Astrocyte (in vitro differentiated cells and primary cell): ENCODE measurements around the gene PLEKHM3. TPM values are rescaled to one million over a fixed set of nuclear protein-coding genes. Genes with fewer than 3 reads are reported as not detected.

Source experiments
- DNase-seq: peaks from one replicate; pipeline ENCODE4 v3.0.0-alpha.2; 2010; ENCODE audit warnings: low read depth
- FAIRE-seq: peaks from 2 replicates; lab custom pipeline; 2011; peaks lifted over from hg19 to GRCh38; lab: Jason Lieb, UNC
- H2AFZ ChIP-seq: 2 replicates; pipeline ENCODE4 v1.6.0; 2012; ENCODE audit warnings: low read depth, low read length, inconsistent platforms
- H3K27ac ChIP-seq: 2 replicates; pipeline ENCODE4 v1.5.1; 2011; ENCODE audit warnings: low read depth, low read length, inconsistent platforms
- H3K27me3 ChIP-seq: 2 replicates; pipeline ENCODE4 v1.6.0; 2011; ENCODE audit warnings: low read length, inconsistent platforms; ENCODE audit not compliant: insufficient read depth
- H3K36me3 ChIP-seq: 2 replicates; pipeline ENCODE4 v1.5.1; 2011; ENCODE audit warnings: low read length, inconsistent platforms; ENCODE audit not compliant: insufficient read depth
- H3K4me1 ChIP-seq: 2 replicates; pipeline ENCODE4 v1.5.1; 2011; ENCODE audit warnings: low read length, inconsistent platforms; ENCODE audit not compliant: insufficient read depth
- H3K4me2 ChIP-seq: 2 replicates; pipeline ENCODE4 v1.6.0; 2012; ENCODE audit warnings: low read length, inconsistent platforms
- H3K4me3 ChIP-seq: 2 replicates; pipeline ENCODE4 v1.5.1; 2011; ENCODE audit warnings: low read depth, mild to moderate bottlenecking, low read length, inconsistent platforms; ENCODE audit not compliant: insufficient read depth
- H3K79me2 ChIP-seq: 2 replicates; pipeline ENCODE4 v1.6.0; 2012; ENCODE audit warnings: mild to moderate bottlenecking, low read length, inconsistent platforms; ENCODE audit not compliant: insufficient read depth
- H3K9ac ChIP-seq: 2 replicates; pipeline ENCODE4 v1.6.0; 2012; ENCODE audit warnings: mild to moderate bottlenecking, low read length, inconsistent platforms
- H3K9me3 ChIP-seq: 2 replicates; pipeline ENCODE4 v1.5.1; 2012; ENCODE audit warnings: low read depth, mild to moderate bottlenecking, low read length, inconsistent platforms; ENCODE audit not compliant: insufficient read depth
- H4K20me1 ChIP-seq: 2 replicates; pipeline ENCODE4 v1.6.0; 2012; ENCODE audit warnings: low read length, inconsistent platforms; ENCODE audit not compliant: insufficient read depth
- H3K27ac Mint-ChIP-seq: one replicate; pipeline ENCODE4 v1.8.0; 2021; ENCODE audit warnings: mild to moderate bottlenecking, mixed read lengths; ENCODE audit not compliant: unreplicated experiment
- H3K27me3 Mint-ChIP-seq: one replicate; pipeline ENCODE4 v1.8.0; 2021; ENCODE audit warnings: low read depth, mixed read lengths; ENCODE audit not compliant: unreplicated experiment
- H3K36me3 Mint-ChIP-seq: one replicate; pipeline ENCODE4 v1.8.0; 2021; ENCODE audit warnings: low read depth, mixed read lengths; ENCODE audit not compliant: unreplicated experiment
- H3K4me1 Mint-ChIP-seq: one replicate; pipeline ENCODE4 v1.8.0; 2021; ENCODE audit warnings: low read depth, mixed read lengths; ENCODE audit not compliant: unreplicated experiment
- H3K4me3 Mint-ChIP-seq: one replicate; pipeline ENCODE4 v1.8.0; 2021; ENCODE audit warnings: mild to moderate bottlenecking, moderate library complexity, mixed read lengths; ENCODE audit not compliant: unreplicated experiment
- H3K9me3 Mint-ChIP-seq: one replicate; pipeline ENCODE4 v1.8.0; 2021; ENCODE audit warnings: mild to moderate bottlenecking, mixed read lengths; ENCODE audit not compliant: unreplicated experiment
- CTCF ChIP-seq: IDR thresholded peaks from 2 replicates; pipeline ENCODE4 v1.5.1; 2011; ENCODE audit warnings: low read depth, mild to moderate bottlenecking, inconsistent platforms, low read length, moderate library complexity; ENCODE audit not compliant: insufficient read depth
- EZH2 ChIP-seq: IDR thresholded peaks from 2 replicates; pipeline ENCODE4 v1.6.1; 2012; ENCODE audit warnings: mild to moderate bottlenecking, low read length, inconsistent platforms; ENCODE audit not compliant: insufficient read depth
- total RNA-seq: library from RNA; stranded (reverse); gene quantifications from 2 replicates; pipeline ENCODE4 v1.2.1, GENCODE V29; 2021

Gene PLEKHM3
- total RNA-seq, 1 donor from 2014 or later, result 9.1 TPM

- Mint-ChIP-seq H3K36me3 (no peaks in the 10 kb centered on the region), H3K4me3 (no peak overlapping the region), H3K27me3 (no peaks in the 10 kb centered on the region), H3K9me3 (no peaks in the 10 kb centered on the region), H3K4me1 (peaks cover 11% of the 10 kb centered on the region), H3K27ac (no peak overlapping the region)
- Histone ChIP-seq H4K20me1 (no peaks in the 10 kb centered on the region), H3K36me3 (no peaks in the 10 kb centered on the region), H3K9ac (no peak overlapping the region), H3K27ac (no peak overlapping the region), H2AFZ (no peak overlapping the region), H3K4me1 (peaks cover 3% of the 10 kb centered on the region), H3K9me3 (no peaks in the 10 kb centered on the region), H3K27me3 (no peaks in the 10 kb centered on the region), H3K4me2 (no peak overlapping the region), H3K4me3 (no peak overlapping the region), H3K79me2 (no peaks in the 10 kb centered on the region)
- TF ChIP-seq CTCF (no peak), EZH2 (no peak)
- FAIRE-seq (no peak), DNase-seq (no peak)
Observed at GRCh38 chr2:207835805-207836204, 189.5 kb downstream of the PLEKHM3 start.

GRCh38 chr2:207833251-207833751, 192.0 kb downstream of the PLEKHM3 start:
- H3K4me3 Mint-ChIP-seq, result no peak overlapping the region
- Histone ChIP-seq H3K9me3 (no peaks in the 10 kb centered on the region), H3K27ac (no peak overlapping the region), H3K4me2 (no peak overlapping the region), H3K4me3 (no peak overlapping the region), H3K9ac (no peak overlapping the region), H2AFZ (no peak overlapping the region), H3K36me3 (no peaks in the 10 kb centered on the region), H3K79me2 (no peaks in the 10 kb centered on the region), H3K4me1 (peaks cover 10% of the 10 kb centered on the region), H3K27me3 (no peaks in the 10 kb centered on the region), H4K20me1 (no peaks in the 10 kb centered on the region)
- no peak for DNase-seq
- H3K27me3 Mint-ChIP-seq, result no peaks in the 10 kb centered on the region
- no peak overlapping the region for H3K27ac Mint-ChIP-seq
- H3K36me3 Mint-ChIP-seq, result no peaks in the 10 kb centered on the region
- TF ChIP-seq CTCF, result no peak
- TF ChIP-seq EZH2, result no peak
- no peak for FAIRE-seq
- peaks cover 17% of the 10 kb centered on the region for H3K4me1 Mint-ChIP-seq
- no peaks in the 10 kb centered on the region for H3K9me3 Mint-ChIP-seq

GRCh38 chr2:207831584-207832248, 193.6 kb downstream of the PLEKHM3 start:
- Mint-ChIP-seq H3K4me3 (no peak overlapping the region), H3K9me3 (no peaks in the 10 kb centered on the region), H3K27me3 (no peaks in the 10 kb centered on the region), H3K27ac (no peak overlapping the region), H3K4me1 (peaks cover 16% of the 10 kb centered on the region), H3K36me3 (peaks cover 2% of the 10 kb centered on the region)
- TF ChIP-seq EZH2 (no peak), CTCF (no peak)
- no peaks in the 10 kb centered on the region for H3K9me3 ChIP-seq
- no peak overlapping the region for H3K27ac ChIP-seq
- no peaks in the 10 kb centered on the region for H3K79me2 ChIP-seq
- DNase-seq (no peak), FAIRE-seq (no peak)
- H4K20me1 ChIP-seq, result no peaks in the 10 kb centered on the region
- H3K9ac ChIP-seq, result no peak overlapping the region
- H2AFZ ChIP-seq, result no peak overlapping the region
- H3K27me3 ChIP-seq, result no peaks in the 10 kb centered on the region
- peaks cover 9% of the 10 kb centered on the region for H3K4me1 ChIP-seq
- no peak overlapping the region for H3K4me2 ChIP-seq
- H3K36me3 ChIP-seq, result no peaks in the 10 kb centered on the region
- no peak overlapping the region for H3K4me3 ChIP-seq
